ENCODE results near the gene KLHL4. TPM values are rescaled to one million over a fixed set of nuclear protein-coding genes. Genes with fewer than 3 reads are reported as not detected.

The KLHL4 gene
- total RNA-seq, 1 experiment from 2014 or later: not detected

GRCh38 chrX:87528487-87528886, 10.9 kb downstream of the KLHL4 start:
- no TSS peak for BruUV-seq (replicated peaks)
- POLR2A ChIA-PET: no interaction called here
- H3K27ac Mint-ChIP-seq (ENCODE audit: unreplicated experiment): no peak overlapping the region

GRCh38 chrX:87571964-87572363, 54.4 kb downstream of the KLHL4 start:
- Histone ChIP-seq H3K4me1 (no peaks in the 10 kb centered on the region), H3K9me3 (no peaks in the 10 kb centered on the region), H3K27me3 (replicated peaks; ENCODE audit: control insufficient read depth, insufficient read depth, low read length) (no peaks in the 10 kb centered on the region), H3K4me3 (ENCODE audit: low read depth, low read length) (no peak overlapping the region), H3K36me3 (ENCODE audit: control insufficient read depth, insufficient read depth, low read length) (no peaks in the 10 kb centered on the region)
- Mint-ChIP-seq H3K9me3 (ENCODE audit: unreplicated experiment) (no peaks in the 10 kb centered on the region), H3K4me3 (ENCODE audit: unreplicated experiment) (no peak overlapping the region), H3K27me3 (ENCODE audit: insufficient read depth, unreplicated experiment) (no peaks in the 10 kb centered on the region), H3K27ac (ENCODE audit: unreplicated experiment) (no peak overlapping the region), H3K36me3 (ENCODE audit: insufficient read depth, unreplicated experiment) (no peaks in the 10 kb centered on the region), H3K4me1 (ENCODE audit: low read depth, unreplicated experiment) (no peaks in the 10 kb centered on the region)
- CTCF ChIA-PET: no interaction called here
- no peak for DNase-seq
- BruUV-seq (replicated peaks): no TSS peak
- intact Hi-C loops (cut with micrococcal nuclease; ENCODE audit: unreplicated experiment): no loop called here
- POLR2A ChIA-PET: no interaction called here
- no peak for TF ChIP-seq CTCF (IDR thresholded peaks at IDR 0.05; ENCODE audit: insufficient read depth in 1 of 2, low read depth in 1 of 2, low read length in 1 of 2, severe bottlenecking in 1 of 2, unreplicated experiment in 1 of 2)

More at GRCh38 chrX:87528487-87528886, 10.9 kb downstream of the KLHL4 start:
- no peak for DNase-seq
- peaks cover 6% of the 10 kb centered on the region; the same call in 1 of the 2 replicates for H3K4me1 ChIP-seq
- no peak overlapping the region for H3K4me3 Mint-ChIP-seq (ENCODE audit: unreplicated experiment)
- no peak overlapping the region for H3K4me3 ChIP-seq (ENCODE audit: low read depth, low read length)
- no peaks in the 10 kb centered on the region for H3K36me3 ChIP-seq (ENCODE audit: control insufficient read depth, insufficient read depth, low read length)
- no peaks in the 10 kb centered on the region for H3K36me3 Mint-ChIP-seq (ENCODE audit: insufficient read depth, unreplicated experiment)
- intact Hi-C loops (cut with micrococcal nuclease; ENCODE audit: unreplicated experiment): no loop called here
- TF ChIP-seq CTCF (IDR thresholded peaks at IDR 0.05; ENCODE audit: insufficient read depth in 1 of 2, low read depth in 1 of 2, low read length in 1 of 2, severe bottlenecking in 1 of 2, unreplicated experiment in 1 of 2): no peak
- H3K9me3 Mint-ChIP-seq (ENCODE audit: unreplicated experiment): no peaks in the 10 kb centered on the region
- no peaks in the 10 kb centered on the region for H3K9me3 ChIP-seq
- no peaks in the 10 kb centered on the region for H3K27me3 Mint-ChIP-seq (ENCODE audit: insufficient read depth, unreplicated experiment)
- CTCF ChIA-PET: no interaction called here
- H3K27me3 ChIP-seq (replicated peaks; ENCODE audit: control insufficient read depth, insufficient read depth, low read length): no peaks in the 10 kb centered on the region
- H3K4me1 Mint-ChIP-seq (ENCODE audit: low read depth, unreplicated experiment): no peaks in the 10 kb centered on the region

- no peaks in the 10 kb centered on the region for H3K36me3 ChIP-seq (ENCODE audit: control insufficient read depth, insufficient read depth, low read length)
- no peaks in the 10 kb centered on the region for H3K9me3 ChIP-seq
- no peak overlapping the region for H3K27ac Mint-ChIP-seq (ENCODE audit: unreplicated experiment)
- no peaks in the 10 kb centered on the region for H3K4me1 ChIP-seq
- H3K27me3 Mint-ChIP-seq (ENCODE audit: insufficient read depth, unreplicated experiment): no peaks in the 10 kb centered on the region
- no peaks in the 10 kb centered on the region for H3K4me1 Mint-ChIP-seq (ENCODE audit: low read depth, unreplicated experiment)
- H3K4me3 Mint-ChIP-seq (ENCODE audit: unreplicated experiment): no peak overlapping the region
- no peaks in the 10 kb centered on the region for H3K36me3 Mint-ChIP-seq (ENCODE audit: insufficient read depth, unreplicated experiment)
- POLR2A ChIA-PET: no interaction called here
- BruUV-seq (replicated peaks): no TSS peak
- CTCF ChIA-PET: no interaction called here
- no peaks in the 10 kb centered on the region for H3K27me3 ChIP-seq (replicated peaks; ENCODE audit: control insufficient read depth, insufficient read depth, low read length)
- no peak overlapping the region for H3K4me3 ChIP-seq (ENCODE audit: low read depth, low read length)
- TF ChIP-seq CTCF (IDR thresholded peaks at IDR 0.05; ENCODE audit: insufficient read depth in 1 of 2, low read depth in 1 of 2, low read length in 1 of 2, severe bottlenecking in 1 of 2, unreplicated experiment in 1 of 2): no peak
- intact Hi-C loops (cut with micrococcal nuclease; ENCODE audit: unreplicated experiment): no loop called here
- no peaks in the 10 kb centered on the region for H3K9me3 Mint-ChIP-seq (ENCODE audit: unreplicated experiment)
- DNase-seq: no peak
These were observed 55.3 kb downstream of the KLHL4 start for GRCh38 chrX:87572901-87573300.
